Body of pancreas (tissue), 4 donors: ENCODE measurements around the gene COL27A1.

Experiments used
- CTCF ChIP-seq, 7 experiments: fragments of 450-650 bp in 4 of 7; fragments of 200-600 bp in 3 of 7; sonication (generic) in 3 of 7; IDR thresholded peaks; one replicate each; pipeline ENCODE4 v1.5.1; 2016 to 2019; ENCODE audit warnings: antibody characterized with exemption in 7 of 7
- POLR2A ChIP-seq, 3 donors: fragments of 450-650 bp; IDR thresholded peaks; one replicate each; pipeline ENCODE4 v1.6.1; 2016; ENCODE audit warnings: antibody characterized with exemption in 3 of 3, mild to moderate bottlenecking in 2 of 3

GRCh38 chr9:114283551-114284111 is 128.3 kb downstream of the COL27A1 start:
- TF ChIP-seq CTCF (IDR thresholded peaks at IDR 0.05) (no peak), POLR2A (IDR thresholded peaks at IDR 0.05) (no peak)
